Activated CD8-positive, alpha-beta memory T cell treated with anti-CD3 and anti-CD28 coated beads, Interleukin-2, amount 50 U/mL, for 24 hours (primary cell): ENCODE results near the gene COPE.
"Not testable (repeated sequence)": the region's sequence is repeated elsewhere in the genome, so short reads cannot be mapped to it uniquely, and the experiment has no call there.

ENCODE experiments used
- DNase-seq: peaks from one replicate; pipeline ENCODE4 v3.0.0-alpha.2; 2020; ENCODE audit errors: extremely low read depth

COPE gene

GRCh38 chr19:18908917-18909619 is 10.1 kb downstream of the COPE start:
- DNase-seq, result no peak

- DNase-seq, result no peak
These were observed 12.3 kb downstream of the COPE start for GRCh38 chr19:18906605-18907519.

- DNase-seq, result no peak
These were observed 13.5 kb downstream of the COPE start for GRCh38 chr19:18905513-18906236.

GRCh38 chr19:18905058-18905456 is 14.1 kb downstream of the COPE start:
- no peak for DNase-seq

GRCh38 chr19:18904334-18905057 is 14.7 kb downstream of the COPE start:
- DNase-seq, result no peak

GRCh38 chr19:18903156-18904037 is 15.8 kb downstream of the COPE start:
- no peak for DNase-seq

- not testable (repeated sequence) for DNase-seq
These were observed 16.7 kb downstream of the COPE start for GRCh38 chr19:18902519-18902918.

GRCh38 chr19:18901491-18901890 is 17.7 kb downstream of the COPE start:
- DNase-seq, result no peak

- DNase-seq, result no peak
These were observed 18.3 kb downstream of the COPE start for GRCh38 chr19:18900700-18901481.

- no peak for DNase-seq
These were observed 19.3 kb downstream of the COPE start for GRCh38 chr19:18899624-18900560.

GRCh38 chr19:18898607-18899408 is 20.4 kb downstream of the COPE start:
- DNase-seq, result no peak

- no peak for DNase-seq
These were observed 21.0 kb downstream of the COPE start for GRCh38 chr19:18898081-18898606.

GRCh38 chr19:18897094-18898029 is 21.8 kb downstream of the COPE start:
- no peak for DNase-seq

GRCh38 chr19:18896421-18896841 is 22.8 kb downstream of the COPE start:
- no peak for DNase-seq

- DNase-seq, result no peak
These were observed 23.3 kb downstream of the COPE start, which contains the start of gene CERS1 for GRCh38 chr19:18895824-18896341. TSS of gene CERS1 (minus strand) at chr19:18896158. CDS start at chr19:18896072, 86 bp downstream.
